Left colon (tissue), 2 donors: ENCODE results near the gene GTF3A. TPM values are rescaled to one million over a fixed set of nuclear protein-coding genes. Genes with fewer than 3 reads are reported as not detected.

Experiments used
- ATAC-seq: fragments of 200-7000 bp; cut with Tn5 transposase; one replicate; pipeline ENCODE4 v1.9.1; 2020; ENCODE audit warnings: mild to moderate bottlenecking, moderate library complexity
- DNase-seq, 2 donors: peaks; one replicate each; pipeline ENCODE4 v3.0.0-alpha.2; 2020
- intact Hi-C, 2 donors: fragments of 100-400 bp; cut with DNase I in 1 of 2; cut with micrococcal nuclease in 1 of 2; formaldehyde crosslinking; loops; one replicate each; pipeline versions ENCODE4 v1.11.2 to v1.14.0; 2022; cut with DNase I, micrococcal nuclease
- total RNA-seq, 2 donors: library from RNA; stranded (reverse); fragmentation: NEBNext Ultra II Directional; extraction: Animal tissue kit (Norgen Biotek cat#: 25700); gene quantifications; one replicate each; pipeline ENCODE4 v1.2.1, GENCODE V29; 2021
- donor health status: DM: no; HTN: no; CAD: no.
- donor health status: DM: yes; HTN: yes; CAD: no.

Gene GTF3A
- total RNA-seq, 2 donors from 2014 or later = 35.5 to 36.4 TPM

DNA sequence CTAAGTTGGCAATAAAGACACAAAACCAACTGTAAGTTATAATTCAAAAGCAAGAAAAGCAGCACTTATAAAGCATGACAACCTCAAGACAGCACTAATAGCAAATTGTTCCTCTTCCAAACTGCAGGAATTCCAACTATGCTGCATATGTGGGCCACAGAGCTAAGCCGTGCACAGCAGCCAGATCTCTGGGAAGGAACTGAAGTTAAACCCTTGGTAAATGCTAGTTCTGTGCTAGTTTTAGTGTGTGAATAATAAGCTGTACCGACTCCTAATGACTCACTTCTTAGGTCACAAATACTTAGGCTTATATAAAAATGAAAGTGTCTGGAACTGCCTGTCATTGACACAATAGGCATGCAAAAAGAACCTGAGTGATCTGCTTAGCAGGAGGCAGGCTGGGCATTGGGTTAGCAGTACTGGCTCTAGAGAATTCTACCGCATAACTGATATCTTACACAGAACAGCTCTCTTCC, 21.2 kb upstream of the GTF3A start:
- DNase-seq (no peak), ATAC-seq (no peak)
- intact Hi-C loops = no loop called here

GRCh38 chr13:27403727-27404385, 20.6 kb upstream of the GTF3A start:
- DNase-seq (peak; percentile 52 to 60), ATAC-seq (peak; percentile 49)
- intact Hi-C loops = no loop called here

- ATAC-seq (peak; percentile 66), DNase-seq (peak; percentile 80 to 83)
- intact Hi-C loops = no loop called here
Measured at GRCh38 chr13:27404680-27405079, 19.7 kb upstream of the GTF3A start.

DNA sequence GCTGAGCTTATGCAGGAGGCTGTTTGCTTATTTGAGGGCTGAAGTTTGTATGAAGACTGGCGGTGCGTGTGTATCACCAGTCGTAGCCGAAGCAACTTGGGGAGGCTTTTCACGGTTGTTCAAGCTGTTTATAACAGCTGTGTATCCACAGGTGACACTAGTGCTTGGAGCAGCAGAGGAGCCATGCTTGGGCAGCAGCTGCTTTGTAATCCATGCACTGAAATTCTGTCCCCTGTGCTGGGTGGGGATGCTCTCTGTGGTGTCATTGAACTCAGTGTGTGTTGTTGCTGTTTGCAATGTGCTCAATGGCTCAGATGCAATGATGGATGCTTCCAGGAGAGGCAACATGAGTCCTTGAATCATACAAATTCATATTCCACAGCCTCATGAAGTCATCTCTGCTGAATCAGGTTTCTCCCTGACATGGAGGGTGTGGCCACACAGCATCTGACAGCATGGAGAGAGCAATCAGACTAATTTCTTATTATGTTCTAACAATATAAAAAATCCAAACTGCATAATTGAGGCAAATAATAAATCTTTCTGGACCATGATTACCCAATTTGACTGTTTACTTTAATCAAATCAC, 18.8 kb upstream of the GTF3A start:
- intact Hi-C loops = no loop called here
- DNase-seq (no peak), ATAC-seq (peak; percentile 61)

- DNase-seq = no peak
- intact Hi-C loops = no loop called here
- peak; percentile 65 for ATAC-seq
Measured at GRCh38 chr13:27406178-27406939, 18.1 kb upstream of the GTF3A start.

GRCh38 chr13:27408074-27408473, 16.3 kb upstream of the GTF3A start:
- ATAC-seq = no peak
- intact Hi-C loops = no loop called here

GRCh38 chr13:27409013-27409412, 15.4 kb upstream of the GTF3A start:
- intact Hi-C loops = no loop called here
- ATAC-seq (no peak), DNase-seq (no peak)

More at GRCh38 chr13:27408074-27408473, 16.3 kb upstream of the GTF3A start:
- no peak for DNase-seq

GRCh38 chr13:27411341-27411740, 13.1 kb upstream of the GTF3A start:
- intact Hi-C loops = no loop called here
- DNase-seq (no peak), ATAC-seq (no peak)

GRCh38 chr13:27415116-27415515, 9.3 kb upstream of the GTF3A start:
- DNase-seq = no peak
- intact Hi-C loops = no loop called here
- ATAC-seq = no peak

- intact Hi-C loops = no loop called here
- DNase-seq (no peak), ATAC-seq (no peak)
Measured at GRCh38 chr13:27419328-27419727, 5.1 kb upstream of the GTF3A start.

DNA sequence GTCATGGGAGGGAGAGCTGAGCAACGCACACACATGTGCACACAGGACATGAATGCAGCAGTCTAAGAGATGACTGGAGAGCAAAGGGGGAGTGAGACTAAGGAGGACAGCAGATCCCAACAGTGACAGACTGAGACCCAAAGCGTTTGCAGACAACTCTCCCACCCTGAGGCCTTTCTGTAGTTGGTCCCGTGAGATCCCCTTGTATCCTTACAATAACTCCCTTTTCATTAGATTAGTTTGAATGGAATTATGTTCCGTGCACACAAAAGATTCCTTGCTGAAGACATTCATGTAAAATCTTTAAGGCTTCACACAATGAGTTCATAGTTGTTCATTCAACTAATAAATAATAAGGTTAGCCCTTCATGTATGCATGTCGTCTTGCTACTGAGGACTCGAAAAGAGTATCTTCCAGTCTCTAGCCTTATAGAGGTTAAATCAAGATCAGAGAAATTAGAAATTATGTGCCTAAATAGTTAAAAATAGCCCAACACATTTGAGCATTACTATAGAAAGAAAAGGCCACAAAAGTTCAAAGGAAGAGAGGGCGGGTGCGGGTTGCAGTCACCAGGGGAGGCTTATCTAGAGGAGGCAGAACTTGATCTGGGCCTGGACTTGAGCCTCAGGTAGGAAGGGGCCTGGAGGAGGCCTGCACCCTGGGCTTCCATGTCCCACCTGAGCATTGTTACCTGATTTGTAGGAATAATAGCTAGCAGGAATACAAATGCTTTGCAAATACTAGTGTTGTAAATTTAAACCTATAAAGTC, 3.1 kb upstream of the GTF3A start:
- intact Hi-C loops = no loop called here
- DNase-seq = no peak
- no peak for ATAC-seq

DNA sequence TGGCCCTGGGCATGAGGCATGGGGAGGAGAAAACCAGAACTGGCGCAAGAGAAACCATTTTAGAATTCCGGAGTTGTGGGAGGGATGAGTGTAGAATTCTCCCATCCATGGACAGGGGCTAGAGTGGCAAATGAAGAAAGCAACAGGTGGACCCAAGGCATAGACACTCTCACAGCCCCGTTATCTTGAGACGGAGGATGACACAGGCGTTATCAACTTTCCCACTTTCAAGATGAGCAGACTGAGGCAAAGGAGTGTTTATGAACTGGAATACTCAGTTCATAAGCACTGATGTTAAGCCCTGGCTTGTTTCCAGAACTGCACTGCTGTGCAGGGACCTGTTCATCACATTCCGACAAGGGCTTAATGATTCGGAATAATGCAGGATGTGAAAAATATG, 1.1 kb upstream of the GTF3A start:
- intact Hi-C loops = no loop called here
- ATAC-seq (no peak), DNase-seq (no peak)

DNA sequence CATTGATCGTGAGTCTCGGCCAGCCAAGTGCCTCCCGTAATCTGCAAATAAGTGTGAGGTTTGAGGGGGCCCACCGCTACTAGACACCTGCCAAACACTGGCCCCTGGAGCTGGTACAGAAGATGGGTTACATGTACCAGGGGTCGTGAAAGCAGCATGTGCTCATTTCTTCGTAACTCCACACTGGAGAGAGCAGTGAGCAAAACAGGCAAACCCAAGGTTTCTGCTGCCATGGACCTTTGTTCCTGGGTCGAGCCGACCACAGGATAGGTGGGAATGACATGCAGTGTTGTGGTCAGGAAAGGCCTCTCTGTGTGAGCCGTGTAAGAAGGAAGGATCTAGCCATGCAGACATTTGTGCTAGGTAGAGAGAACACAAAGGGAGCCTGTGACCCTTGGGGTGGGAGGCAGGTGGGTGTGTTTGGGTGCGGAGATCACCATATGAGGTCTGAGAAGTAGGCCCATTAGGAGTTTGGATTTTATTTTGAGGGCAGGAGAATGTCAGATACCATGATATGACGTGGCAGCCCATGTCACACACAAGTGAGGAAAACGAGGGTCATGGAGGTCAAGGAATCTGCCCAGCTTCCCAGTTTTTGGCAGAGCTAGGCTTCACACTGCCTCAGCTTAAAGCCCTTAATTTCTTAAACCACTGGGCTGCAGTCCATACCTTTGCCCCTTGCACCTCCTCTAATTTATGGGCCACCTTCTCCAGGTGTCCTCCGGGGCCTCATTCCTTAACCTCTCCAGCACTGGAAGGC, 919 bp downstream of the GTF3A start:
- intact Hi-C loops = no loop called here

DNA sequence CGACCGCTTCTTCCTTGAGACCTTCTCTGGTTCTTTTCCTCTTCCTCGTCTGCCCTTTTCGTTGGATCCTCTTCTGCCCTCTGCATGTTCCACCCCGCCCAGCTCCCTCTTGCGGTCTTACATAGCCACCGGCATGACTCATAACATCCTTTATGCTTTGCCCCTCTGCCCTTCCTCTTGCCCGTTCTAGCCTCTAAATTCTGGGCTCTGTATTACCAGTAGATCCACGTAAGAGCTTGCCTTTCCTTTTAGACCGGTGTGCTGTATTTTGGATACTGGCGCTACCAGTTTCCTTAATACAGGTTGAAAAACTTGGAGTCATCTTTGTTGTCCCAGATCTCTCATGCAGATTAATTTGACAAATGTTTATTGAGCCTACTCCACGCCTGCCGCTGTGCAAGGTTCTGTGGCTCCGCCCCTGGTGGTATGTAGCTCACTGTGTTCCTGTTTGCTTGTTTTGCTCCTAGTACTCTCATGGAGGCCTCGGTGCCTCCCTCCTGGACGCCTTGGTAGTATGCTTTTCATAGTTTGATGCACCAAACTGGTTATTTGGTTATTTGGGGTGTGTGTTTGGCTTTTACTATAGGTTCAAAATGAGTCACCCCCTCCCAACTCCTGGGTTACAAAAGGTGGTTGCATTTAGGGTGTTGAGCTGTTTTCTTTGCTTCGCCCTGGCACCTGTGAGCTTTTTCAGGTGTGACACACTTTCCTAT, 1.7 kb downstream of the GTF3A start:
- intact Hi-C loops = no loop called here
- DNase-seq = peak; percentile 87 to 91
- peak; percentile 79 for ATAC-seq

More for the DNA sequence above, 919 bp downstream of the GTF3A start:
- ATAC-seq (no peak), DNase-seq (no peak)

GRCh38 chr13:27427641-27428040, 3.2 kb downstream of the GTF3A start:
- ATAC-seq (no peak), DNase-seq (peak in 1 of 2 donors; percentile 35)
- intact Hi-C loops = no loop called here

DNA sequence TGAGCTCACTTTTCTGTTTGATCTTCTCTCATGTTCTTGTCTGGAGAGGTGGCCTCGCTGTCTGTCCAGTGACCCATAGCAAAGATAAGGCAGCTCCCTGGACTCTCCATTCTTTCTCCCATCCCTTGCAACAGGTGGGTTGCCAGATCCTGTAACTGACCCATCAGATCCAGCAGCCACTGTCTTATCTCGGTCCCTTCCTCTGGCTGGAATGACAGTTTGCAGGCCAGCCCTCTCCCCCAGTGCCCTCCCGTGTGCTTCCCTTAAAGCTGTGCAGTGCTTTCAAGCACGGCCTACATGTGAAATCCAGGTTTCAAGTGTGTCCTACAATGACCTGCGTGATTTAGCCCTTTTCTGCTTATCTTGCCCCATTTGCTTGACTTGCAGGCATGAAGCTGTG, 3.7 kb downstream of the GTF3A start:
- no peak for DNase-seq
- intact Hi-C loops = no loop called here
- ATAC-seq = no peak

- intact Hi-C loops = no loop called here
- no peak for DNase-seq
- ATAC-seq = no peak
Measured at GRCh38 chr13:27432180-27432579, 7.8 kb downstream of the GTF3A start.

GRCh38 chr13:27432611-27433210, 8.3 kb downstream of the GTF3A start:
- DNase-seq (no peak), ATAC-seq (no peak)
- intact Hi-C loops = no loop called here
